HG02970 (cell line): ENCODE results near the gene EFNB3.
A peak's percentile ranks its signal among the peaks of the same experiment; 100 is the strongest.

Experiments
- ATAC-seq: cut with Tn5 transposase; IDR thresholded peaks from one replicate; pipeline ENCODE4 v1.9.1; 2021; ENCODE audit warnings: mild to moderate bottlenecking, moderate library complexity, moderate number of reproducible peaks; ENCODE audit not compliant: unreplicated experiment, low FRiP score

The EFNB3 gene, protein sequence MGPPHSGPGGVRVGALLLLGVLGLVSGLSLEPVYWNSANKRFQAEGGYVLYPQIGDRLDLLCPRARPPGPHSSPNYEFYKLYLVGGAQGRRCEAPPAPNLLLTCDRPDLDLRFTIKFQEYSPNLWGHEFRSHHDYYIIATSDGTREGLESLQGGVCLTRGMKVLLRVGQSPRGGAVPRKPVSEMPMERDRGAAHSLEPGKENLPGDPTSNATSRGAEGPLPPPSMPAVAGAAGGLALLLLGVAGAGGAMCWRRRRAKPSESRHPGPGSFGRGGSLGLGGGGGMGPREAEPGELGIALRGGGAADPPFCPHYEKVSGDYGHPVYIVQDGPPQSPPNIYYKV

DNA sequence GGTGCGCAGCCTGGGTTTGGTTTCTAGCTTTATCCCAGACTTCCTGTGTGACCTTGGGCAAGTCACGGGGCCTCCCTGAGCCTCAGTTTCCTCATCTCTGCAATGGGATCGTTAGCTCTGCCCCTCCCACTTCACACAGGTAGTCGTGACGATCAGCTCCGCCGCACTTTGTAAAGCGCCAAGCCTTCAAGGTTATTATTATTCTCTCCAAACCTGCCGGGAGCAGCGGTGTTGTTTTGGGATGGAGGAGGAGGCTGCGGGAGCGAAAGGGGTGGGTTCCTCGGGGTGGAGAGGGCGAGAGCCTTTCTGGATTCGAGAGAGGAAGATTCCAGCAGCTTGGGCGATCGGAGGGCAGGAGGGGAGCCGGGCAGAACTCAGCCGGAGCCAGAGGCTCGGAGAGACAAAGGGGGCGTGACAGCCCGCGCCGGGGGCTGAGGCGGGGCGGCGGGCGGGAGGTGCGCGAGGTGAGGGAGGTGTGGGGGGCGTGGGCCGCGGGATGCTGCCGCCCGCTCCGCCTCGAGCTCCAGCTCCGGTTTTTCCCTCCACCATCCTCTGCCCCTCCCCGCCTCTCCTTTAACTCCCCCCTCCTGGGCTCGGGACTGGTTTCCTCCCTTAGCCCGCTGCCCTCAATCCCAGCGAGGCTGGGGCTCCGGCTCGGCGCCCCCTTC is at the start of gene EFNB3:
Gene EFNB3, plus strand, starts transcription at position 602 of the 668 bp plus-strand sequence. CDS start 397 bp downstream, outside the sequence.
- ATAC-seq = no peak

DNA sequence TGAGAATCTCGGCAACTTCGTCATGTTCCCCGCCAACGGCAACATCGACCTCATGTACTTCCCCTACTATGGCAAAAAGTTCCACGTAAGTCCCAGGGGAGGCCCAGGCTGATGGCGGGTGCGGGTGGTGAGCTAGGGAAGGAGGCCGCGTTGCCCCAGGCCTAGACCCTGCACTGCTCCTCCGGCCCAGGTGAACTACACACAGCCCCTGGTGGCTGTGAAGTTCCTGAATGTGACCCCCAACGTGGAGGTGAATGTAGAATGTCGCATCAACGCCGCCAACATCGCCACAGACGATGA is 49.5 kb upstream of the EFNB3 start:
- no peak for ATAC-seq

DNA sequence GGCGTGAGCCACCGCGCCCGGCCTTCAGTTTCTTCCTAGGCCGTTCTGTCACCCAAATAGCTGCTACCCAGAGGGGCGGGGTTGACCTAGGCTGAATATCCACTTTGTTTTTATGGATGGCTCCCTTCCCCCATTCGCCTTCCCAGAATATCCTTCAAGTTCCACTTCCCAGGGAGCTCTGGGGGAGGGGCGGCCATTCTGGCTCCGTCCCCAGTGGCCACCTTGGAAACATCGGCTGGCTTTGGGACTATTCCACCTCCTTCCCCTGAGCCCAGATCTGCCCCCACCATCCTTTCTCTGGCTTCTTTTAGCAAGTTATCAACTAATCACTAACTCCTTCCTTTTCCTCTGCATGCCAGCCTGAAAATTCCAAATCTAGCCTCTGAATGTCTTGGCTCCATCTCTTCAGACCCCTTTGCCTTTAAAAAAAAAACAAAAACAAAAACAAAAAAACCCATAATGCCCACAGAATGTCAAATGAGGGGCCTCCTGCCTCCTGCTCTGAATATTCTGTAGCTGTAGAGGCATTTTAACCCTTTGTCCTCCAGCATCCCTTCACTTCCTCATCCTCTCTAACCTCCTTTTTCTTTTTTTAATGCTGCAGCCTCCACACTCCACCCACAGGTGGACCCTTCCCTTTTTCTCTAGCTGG is 47.9 kb upstream of the EFNB3 start:
- no peak for ATAC-seq

DNA sequence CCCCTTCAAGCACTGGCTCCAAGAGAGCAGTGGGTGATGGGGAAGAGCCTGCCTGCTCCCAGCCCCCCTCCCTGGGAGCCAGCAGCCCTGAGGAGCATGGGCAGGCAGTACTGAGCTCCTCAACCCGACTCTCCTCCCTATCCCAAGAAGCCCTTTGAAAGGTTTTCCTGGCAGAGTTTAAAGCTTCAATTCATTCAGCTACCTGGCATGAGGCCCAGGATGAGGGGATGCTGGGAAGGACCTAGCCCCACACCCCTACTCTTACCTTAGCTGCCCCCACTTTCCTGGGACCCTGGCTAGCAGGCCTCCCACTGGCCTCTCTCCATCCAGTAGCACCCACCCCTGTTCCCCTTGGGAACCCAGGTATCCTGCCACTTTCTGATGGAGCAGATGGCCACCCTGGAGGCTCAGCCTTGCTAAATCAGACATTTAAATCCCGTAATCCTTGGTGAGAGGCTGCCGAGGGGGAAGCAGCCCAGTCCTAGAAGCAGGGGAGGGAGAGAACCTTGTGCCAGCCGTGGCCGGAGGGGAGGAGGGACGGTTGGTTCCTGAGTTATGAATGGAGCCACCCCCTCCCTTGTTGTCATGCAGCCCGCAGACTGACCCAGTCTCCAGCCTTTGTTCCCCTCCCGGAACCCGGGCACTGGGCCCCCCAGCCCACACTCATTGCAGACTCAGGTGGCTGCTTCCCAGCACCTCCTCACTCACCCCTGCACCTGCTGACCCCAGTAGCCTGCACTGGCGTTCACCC is 37.2 kb upstream of the EFNB3 start:
- no peak for ATAC-seq

DNA sequence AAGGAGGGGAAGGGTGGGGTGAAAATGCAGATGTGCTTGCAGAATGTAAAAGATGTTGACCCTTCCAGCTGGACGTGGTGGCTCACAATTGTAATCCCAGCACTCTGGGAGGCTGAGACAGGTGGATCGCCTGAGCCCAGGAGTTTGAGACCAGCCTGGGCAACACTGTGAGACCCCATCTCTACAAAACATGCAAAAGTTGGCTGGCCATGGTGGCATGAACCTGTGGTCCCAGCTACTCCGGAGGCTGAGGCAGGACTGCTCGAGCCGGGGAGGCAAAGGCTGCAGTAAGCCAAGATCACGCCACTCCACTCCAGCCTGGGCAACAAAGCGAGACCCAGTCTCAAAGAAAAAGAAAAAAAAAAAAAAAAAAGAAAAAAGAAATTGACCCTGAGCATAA is 36.5 kb upstream of the EFNB3 start:
- ATAC-seq = no peak

DNA sequence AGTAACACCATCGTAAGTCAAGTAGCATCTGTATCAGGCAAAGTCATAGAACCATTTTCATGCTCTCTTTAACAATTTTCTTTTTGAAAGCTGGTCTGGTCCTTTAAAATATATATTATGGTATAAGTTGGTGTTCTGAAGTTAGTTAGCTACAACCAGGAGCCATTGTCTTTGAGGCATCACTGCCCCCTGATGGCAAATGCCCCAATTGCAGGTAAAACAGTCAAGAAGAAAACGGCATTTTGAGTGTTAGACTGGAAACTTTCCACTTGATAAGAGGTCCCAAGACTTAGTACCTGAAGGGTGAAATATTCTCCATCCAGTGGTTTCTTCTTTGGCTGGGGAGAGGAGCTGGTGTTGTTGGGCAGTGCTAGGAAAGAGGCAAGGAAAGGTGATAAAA is 31.8 kb upstream of the EFNB3 start:
- no peak for ATAC-seq

DNA sequence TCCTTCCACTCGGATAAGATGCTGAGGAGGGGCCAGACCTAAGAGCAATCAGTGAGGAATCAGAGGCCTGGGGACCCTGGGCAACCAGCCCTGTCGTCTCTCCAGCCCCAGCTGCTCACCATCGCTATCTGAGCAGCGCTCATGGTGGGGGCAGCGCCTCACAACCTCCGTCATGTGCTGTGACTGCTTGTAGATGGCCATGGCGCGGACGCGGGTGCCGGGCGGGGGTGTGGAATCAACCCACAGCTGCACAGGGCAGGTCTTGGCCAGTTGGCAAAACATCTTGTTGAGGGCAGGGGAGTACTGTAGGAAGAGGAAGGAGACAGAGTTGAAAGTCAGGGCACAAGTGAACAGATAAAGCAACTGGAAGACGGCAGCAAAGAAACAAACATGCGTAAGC is 30.1 kb upstream of the EFNB3 start:
- ATAC-seq = no peak

DNA sequence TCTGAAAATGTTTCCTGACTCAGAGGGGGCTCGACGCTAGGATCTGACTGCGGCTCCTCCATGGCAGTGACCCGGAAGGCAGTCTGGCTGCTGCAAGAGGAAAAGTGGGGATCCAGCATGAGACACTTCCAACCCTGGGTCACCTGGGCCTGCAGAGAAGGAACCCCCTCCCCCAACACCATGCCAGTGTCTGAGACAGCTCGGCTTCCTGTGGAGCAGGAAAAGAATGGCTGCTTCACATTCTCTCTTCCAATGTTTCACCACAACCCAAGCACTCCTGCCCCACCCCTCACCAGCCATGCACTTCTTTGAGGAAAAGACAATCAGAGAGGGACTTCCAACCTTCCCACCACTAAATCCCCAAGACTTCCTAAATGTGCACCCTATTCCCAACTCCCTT is 28.5 kb upstream of the EFNB3 start:
- no peak for ATAC-seq

DNA sequence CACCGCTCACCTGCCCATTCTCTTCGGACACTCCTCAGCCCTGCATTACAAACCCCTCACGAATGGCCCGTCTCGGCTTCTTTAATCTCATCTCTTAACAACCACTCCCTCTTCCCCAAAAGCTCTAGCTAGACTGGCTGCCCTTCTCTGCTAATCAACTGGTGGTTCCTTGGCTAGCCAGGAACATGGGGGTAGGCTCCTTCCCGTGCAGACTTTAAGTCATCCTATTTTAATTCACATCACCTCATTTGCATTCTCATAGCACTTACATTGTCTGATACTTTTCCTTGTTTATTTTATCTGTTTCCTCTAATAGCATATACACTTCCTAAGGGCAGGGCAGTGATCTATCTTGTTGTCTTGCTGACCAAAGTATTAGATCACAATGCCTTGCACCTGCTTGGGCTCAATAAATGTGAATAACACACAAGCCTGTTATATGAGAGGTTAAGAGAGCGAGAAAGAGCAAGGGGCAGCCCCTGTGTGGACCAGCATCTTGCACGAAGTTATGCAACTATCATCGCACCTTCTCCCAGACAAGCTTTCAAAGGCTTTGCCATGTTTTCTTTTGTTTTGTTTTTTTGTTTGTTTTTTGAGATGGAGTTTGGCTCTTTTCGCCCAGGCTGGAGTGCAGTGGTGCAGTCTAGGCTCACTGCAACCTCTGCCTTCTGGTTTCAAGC is 27.5 kb upstream of the EFNB3 start:
- ATAC-seq = no peak

DNA sequence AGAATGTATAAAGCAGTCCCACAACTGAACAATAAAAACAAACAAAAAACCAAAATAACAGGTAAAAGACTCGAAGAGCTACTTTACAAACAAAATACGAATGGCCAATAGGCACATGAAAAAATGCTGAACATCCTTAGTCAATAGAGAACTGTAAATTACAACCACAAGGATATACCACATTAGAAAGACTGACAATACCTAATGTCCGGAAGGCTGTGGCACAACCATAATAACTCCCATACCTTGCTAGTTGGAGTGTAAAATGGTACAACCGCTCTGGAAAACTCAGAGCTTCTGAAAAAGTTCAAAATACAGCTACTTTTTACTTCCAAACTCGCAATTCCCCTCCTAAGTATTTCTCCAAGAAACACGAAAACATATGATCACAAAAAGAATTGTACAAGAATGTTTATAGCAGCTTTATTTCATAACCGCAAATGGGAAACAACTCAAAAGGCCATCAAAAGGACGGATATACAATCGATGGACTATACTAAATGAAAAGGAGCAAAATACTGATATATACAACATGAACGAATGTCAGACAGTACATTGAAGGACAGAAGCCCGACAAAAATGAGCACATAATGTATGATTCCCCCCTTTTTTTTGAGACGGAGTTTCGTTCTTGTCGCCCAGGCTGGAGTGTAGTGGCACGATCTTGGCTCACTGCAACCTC is 20.0 kb upstream of the EFNB3 start:
- no peak for ATAC-seq

DNA sequence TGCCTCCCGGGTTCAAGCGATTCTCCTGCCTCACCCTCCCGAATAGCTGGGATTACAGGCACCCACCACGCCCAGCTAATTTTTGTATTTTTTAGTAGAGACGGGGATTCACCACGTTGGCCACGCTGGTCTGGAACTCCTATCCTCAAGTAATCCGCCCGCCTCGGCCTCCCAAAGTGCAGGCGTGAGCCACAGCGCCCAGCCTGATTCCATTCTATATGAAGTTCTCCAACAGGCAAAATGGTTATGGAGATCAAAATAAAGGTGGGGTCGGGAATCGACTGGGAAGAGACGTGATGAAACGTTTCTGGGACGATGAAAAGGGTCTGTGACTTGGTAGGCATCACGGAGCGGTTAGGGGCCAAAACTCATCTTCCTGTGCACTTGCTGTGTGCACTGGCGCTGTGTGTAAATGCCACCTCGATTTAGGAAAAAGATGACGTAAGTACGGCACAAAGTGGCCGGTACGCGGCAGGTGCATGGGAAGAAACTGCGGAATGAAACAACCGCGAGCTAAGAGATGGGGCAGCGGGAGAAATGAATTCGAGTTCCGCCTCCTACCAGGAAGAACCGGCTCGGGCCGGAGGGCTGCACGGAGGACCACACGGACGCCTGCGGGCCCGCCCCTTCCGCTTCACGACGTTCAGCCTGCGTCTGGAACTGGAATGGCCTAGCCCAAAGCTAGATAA is 19.3 kb upstream of the EFNB3 start:
- peak; percentile 42 for ATAC-seq

DNA sequence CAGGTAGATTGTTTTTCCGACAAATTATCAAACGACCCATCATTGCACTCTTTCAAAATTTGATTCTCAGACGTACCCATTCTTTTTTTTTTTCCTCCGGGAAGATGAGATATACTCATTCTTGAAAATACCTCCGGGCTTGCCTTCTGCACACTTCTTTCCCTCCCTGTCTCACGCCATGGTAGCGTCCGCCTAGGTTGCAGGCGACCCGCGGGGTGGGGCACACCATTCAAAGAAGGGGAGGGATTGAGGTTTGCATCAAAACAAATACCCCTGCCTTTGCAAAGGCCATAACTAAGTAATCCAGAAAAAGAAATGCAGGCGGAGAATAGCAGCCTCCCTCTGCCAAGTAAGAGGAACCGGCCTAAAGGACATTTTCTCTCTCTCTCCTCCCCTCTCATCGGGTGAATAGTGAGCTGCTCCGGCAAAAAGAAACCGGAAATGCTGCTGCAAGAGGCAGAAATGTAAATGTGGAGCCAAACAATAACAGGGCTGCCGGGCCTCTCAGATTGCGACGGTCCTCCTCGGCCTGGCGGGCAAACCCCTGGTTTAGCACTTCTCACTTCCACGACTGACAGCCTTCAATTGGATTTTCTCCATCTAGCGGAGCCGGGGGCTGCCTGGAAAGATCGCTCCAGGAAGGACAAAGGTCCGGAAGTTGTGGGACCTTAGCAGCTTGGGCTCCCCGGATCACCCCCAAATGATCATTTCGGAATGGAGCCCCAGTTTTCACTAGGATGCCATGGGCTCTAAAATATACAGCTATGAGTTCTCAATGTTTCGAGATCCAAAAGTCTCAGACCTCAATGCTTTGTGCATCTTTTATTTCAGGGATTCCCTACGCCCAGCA is 18.6 kb upstream of the EFNB3 start:
- ATAC-seq = peak; percentile 60

DNA sequence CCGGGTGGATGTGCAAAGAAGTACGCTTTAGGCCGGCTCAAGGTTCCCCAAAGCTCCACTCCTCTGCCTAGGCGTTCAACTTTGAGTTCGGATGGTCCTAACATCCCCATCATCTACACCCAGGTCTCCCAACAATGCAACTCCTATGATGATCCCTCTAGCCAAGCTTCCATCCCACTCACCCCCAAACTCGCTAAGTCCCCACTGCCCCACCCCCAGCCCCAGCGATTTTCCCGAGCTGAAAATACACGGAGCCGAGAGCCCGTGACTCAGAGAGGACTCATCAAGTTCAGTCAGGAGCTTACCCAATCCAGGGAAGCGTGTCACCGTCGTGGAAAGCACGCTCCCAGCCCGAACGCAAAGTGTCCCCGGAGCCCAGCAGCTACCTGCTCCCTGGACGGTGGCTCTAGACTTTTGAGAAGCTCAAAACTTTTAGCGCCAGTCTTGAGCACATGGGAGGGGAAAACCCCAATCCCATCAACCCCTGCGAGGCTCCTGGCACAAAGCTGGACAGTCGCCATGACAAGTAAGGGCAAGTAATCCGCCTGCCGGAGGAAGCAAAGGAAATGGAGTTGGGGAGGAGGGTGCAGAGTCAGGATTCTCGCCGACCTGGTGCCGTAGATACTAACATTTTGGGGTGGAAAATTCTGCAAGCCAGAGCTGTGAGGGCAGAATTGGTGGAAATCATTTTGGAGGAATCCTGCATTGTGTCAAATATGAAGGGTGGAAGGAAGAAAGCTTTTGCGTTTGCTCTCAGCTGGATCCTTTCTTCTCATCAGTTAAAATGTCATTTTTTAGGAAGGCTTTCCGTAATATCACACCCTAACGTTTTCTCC is 17.7 kb upstream of the EFNB3 start, which contains the start of gene TP53:
Gene TP53, minus strand, starts transcription at position 419 of the 836 bp plus-strand sequence. CDS start 10,896 bp downstream, outside the sequence.
- ATAC-seq = peak; percentile 30

DNA sequence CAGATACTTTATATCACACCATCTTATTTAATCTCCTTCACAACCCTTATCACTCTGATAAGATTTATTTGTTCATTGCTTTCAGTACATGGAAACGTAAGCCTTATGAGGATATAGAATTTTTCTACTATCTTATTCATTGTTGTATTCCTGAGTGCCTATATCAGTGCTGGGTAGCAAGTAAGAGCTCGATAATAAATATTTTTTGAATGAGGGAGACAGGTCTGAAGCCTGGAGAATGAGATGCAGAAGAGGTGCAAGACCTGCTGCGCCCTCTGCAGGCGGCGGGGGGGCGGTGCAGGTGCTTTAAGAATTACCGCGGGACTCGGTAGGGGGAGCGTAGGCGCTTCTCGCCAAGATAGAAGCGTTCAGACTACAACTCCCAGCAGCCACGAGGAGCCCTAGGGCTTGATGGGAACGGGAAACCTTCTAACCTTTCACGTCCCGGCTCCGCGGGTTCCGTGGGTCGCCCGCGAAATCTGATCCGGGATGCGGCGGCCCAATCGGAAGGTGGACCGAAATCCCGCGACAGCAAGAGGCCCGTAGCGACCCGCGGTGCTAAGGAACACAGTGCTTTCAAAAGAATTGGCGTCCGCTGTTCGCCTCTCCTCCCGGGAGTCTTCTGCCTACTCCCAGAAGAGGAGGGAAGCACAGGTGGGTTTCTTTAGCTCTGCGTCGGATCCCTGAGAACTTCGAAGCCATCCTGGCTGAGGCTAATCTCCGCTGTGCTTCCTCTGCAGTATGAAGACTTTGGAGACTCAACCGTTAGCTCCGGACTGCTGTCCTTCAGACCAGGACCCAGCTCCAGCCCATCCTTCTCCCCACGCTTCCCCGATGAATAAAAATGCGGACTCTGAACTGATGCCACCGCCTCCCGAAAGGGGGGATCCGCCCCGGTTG is 16.8 kb upstream of the EFNB3 start, which contains the start of gene WRAP53:
Gene WRAP53, plus strand, starts transcription at position 570 of the 900 bp plus-strand sequence. Its CDS starts 172 bp downstream, at position 742.
- peak; percentile 60 for ATAC-seq

DNA sequence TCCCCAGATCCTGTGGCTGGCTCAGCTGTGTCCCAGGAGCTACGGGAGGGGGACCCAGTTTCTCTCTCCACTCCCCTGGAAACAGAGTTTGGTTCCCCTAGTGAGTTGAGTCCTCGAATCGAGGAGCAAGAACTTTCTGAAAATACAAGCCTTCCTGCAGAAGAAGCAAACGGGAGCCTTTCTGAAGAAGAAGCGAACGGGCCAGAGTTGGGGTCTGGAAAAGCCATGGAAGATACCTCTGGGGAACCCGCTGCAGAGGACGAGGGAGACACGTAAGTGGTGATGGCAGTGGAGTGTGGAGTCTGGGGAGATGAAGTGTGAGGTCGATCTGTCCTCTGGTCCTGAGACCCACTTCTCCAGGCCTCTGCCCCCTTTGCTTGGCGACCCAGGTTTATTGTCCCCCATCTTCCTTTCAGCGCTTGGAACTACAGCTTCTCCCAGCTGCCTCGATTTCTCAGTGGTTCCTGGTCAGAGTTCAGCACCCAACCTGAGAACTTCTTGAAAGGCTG is 16.1 kb upstream of the EFNB3 start:
- no peak for ATAC-seq

DNA sequence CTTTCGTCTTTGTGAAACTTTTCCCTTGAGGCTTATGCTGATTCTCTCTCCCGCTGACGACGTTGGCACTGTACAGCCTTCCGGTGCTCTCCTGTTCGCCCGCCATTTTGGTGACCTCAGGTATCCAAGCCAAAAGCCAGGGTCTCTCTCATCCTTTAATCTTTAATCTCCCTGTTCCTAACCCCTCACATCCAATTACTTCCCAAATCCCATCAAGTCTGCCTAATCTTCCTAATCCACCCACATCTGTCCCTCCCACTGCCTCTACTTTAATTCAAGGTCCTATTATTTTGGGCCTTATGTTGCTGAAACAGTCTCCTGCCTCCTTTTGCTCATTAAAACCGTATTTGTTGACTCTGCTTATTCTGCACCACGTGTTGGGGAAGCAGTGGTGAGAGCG is 9.4 kb upstream of the EFNB3 start:
- ATAC-seq = no peak
